ENCODE data around the gene AARSD1.

The AARSD1 gene

GRCh38 chr17:42913522-42913921, 50.7 kb downstream of the AARSD1 start:
- H2BK5ac ChIP-seq (ENCODE audit: low read length): no peak overlapping the region
- H3K4me1 ChIP-seq (ENCODE audit: control insufficient read depth in 2 of 2, insufficient read depth in 1 of 2, low read depth in 1 of 2, low read length in 2 of 2): no peaks in the 10 kb centered on the region
- no peak overlapping the region for H2BK15ac ChIP-seq (ENCODE audit: low read length)
- no peak overlapping the region for H3K9ac ChIP-seq (ENCODE audit: low read depth, low read length, poor library complexity)
- no peaks in the 10 kb centered on the region for H3K9me3 ChIP-seq (replicated peaks in 1 of 2; ENCODE audit: control insufficient read depth in 2 of 2, insufficient read depth in 1 of 2, low read depth in 1 of 2, low read length in 2 of 2)
- H3K23ac ChIP-seq (ENCODE audit: low read depth, low read length, poor library complexity): no peak overlapping the region
- no peak overlapping the region for H2BK120ac ChIP-seq (ENCODE audit: low read depth, low read length)
- H2BK12ac ChIP-seq (ENCODE audit: low read length): no peak overlapping the region
- H4K91ac ChIP-seq (ENCODE audit: low read depth, low read length, poor library complexity): no peak overlapping the region
- H3K79me1 ChIP-seq (ENCODE audit: low read depth, low read length): no peaks in the 10 kb centered on the region
- H3K27ac ChIP-seq (replicated peaks; ENCODE audit: low read length): no peak overlapping the region
- no peak overlapping the region for H3K14ac ChIP-seq (ENCODE audit: low read length)
- H3K27me3 ChIP-seq (ENCODE audit: control insufficient read depth in 3 of 3, insufficient read depth in 3 of 3, low read depth in 1 of 3, low read length in 3 of 3): peaks cover 0 to 45% (median 0%) of the 10 kb centered on the region in 3 experiments
- H3K36me3 ChIP-seq (replicated peaks in 1 of 2; ENCODE audit: control insufficient read depth in 2 of 2, insufficient read depth in 2 of 2, low read length in 2 of 2): no peaks in the 10 kb centered on the region
- H2AFZ ChIP-seq (ENCODE audit: low read length): no peak overlapping the region
- H3K4me2 ChIP-seq (ENCODE audit: insufficient read depth, low read length, poor library complexity, severe bottlenecking): no peak overlapping the region
- WGBS, 2 donors (ENCODE audit: extremely low coverage in 2 of 2, insufficient read length in 2 of 2, insufficient replicate concordance in 1 of 2): no CpG with 5 or more reads among the region's 2 CpGs
- no peak overlapping the region for H3K4ac ChIP-seq (ENCODE audit: low read length)
- H2AK5ac ChIP-seq (ENCODE audit: low read depth, low read length): no peak overlapping the region
- no peak overlapping the region for H4K8ac ChIP-seq (ENCODE audit: low read depth, low read length)
- H3K18ac ChIP-seq (ENCODE audit: low read length): no peak overlapping the region
- no peak overlapping the region for H3K4me3 ChIP-seq (ENCODE audit: low read length in 2 of 2)
- no peak for DNase-seq (ENCODE audit: low spot score)

- Histone ChIP-seq H2AK5ac (ENCODE audit: low read depth, low read length) (no peak overlapping the region), H4K8ac (ENCODE audit: low read depth, low read length) (no peak overlapping the region), H2BK120ac (ENCODE audit: low read depth, low read length) (no peak overlapping the region), H3K79me1 (ENCODE audit: low read depth, low read length) (no peaks in the 10 kb centered on the region), H3K4me1 (ENCODE audit: control insufficient read depth in 2 of 2, insufficient read depth in 1 of 2, low read depth in 1 of 2, low read length in 2 of 2) (no peaks in the 10 kb centered on the region), H3K27ac (replicated peaks; ENCODE audit: low read length) (no peak overlapping the region), H3K4me3 (ENCODE audit: low read length in 2 of 2) (no peak overlapping the region), H3K9ac (ENCODE audit: low read depth, low read length, poor library complexity) (no peak overlapping the region), H4K91ac (ENCODE audit: low read depth, low read length, poor library complexity) (no peak overlapping the region), H3K27me3 (ENCODE audit: control insufficient read depth in 3 of 3, insufficient read depth in 3 of 3, low read depth in 1 of 3, low read length in 3 of 3) (peaks cover 0 to 66% (median 0%) of the 10 kb centered on the region in 3 experiments), H3K36me3 (replicated peaks in 1 of 2; ENCODE audit: control insufficient read depth in 2 of 2, insufficient read depth in 2 of 2, low read length in 2 of 2) (no peaks in the 10 kb centered on the region), H3K14ac (ENCODE audit: low read length) (no peak overlapping the region), H2BK15ac (ENCODE audit: low read length) (no peak overlapping the region), H3K18ac (ENCODE audit: low read length) (no peak overlapping the region), H2BK5ac (ENCODE audit: low read length) (no peak overlapping the region), H3K23ac (ENCODE audit: low read depth, low read length, poor library complexity) (no peak overlapping the region), H3K4ac (ENCODE audit: low read length) (no peak overlapping the region), H3K9me3 (replicated peaks in 1 of 2; ENCODE audit: control insufficient read depth in 2 of 2, insufficient read depth in 1 of 2, low read depth in 1 of 2, low read length in 2 of 2) (no peaks in the 10 kb centered on the region), H3K4me2 (ENCODE audit: insufficient read depth, low read length, poor library complexity, severe bottlenecking) (no peak overlapping the region), H2AFZ (ENCODE audit: low read length) (no peak overlapping the region), H2BK12ac (ENCODE audit: low read length) (no peak overlapping the region)
- no CpG with 5 or more reads among the region's 7 CpGs for WGBS, 2 donors (ENCODE audit: extremely low coverage in 2 of 2, insufficient read length in 2 of 2, insufficient replicate concordance in 1 of 2)
- DNase-seq (ENCODE audit: low spot score): no peak
Measured at GRCh38 chr17:42908872-42909700, 55.2 kb downstream of the AARSD1 start.

- no peaks in the 10 kb centered on the region for H3K4me1 ChIP-seq (ENCODE audit: control insufficient read depth in 2 of 2, insufficient read depth in 1 of 2, low read depth in 1 of 2, low read length in 2 of 2)
- DNase-seq (ENCODE audit: low spot score): no peak
- H2BK120ac ChIP-seq (ENCODE audit: low read depth, low read length): no peak overlapping the region
- no peak overlapping the region for H3K14ac ChIP-seq (ENCODE audit: low read length)
- 100% methylated on average over 2 of the region's 8 CpGs; no CpG with 5 or more reads in 1 of the 2 donors for WGBS, 2 donors (ENCODE audit: extremely low coverage in 2 of 2, insufficient read length in 2 of 2, insufficient replicate concordance in 1 of 2)
- H2BK12ac ChIP-seq (ENCODE audit: low read length): no peak overlapping the region
- H3K23ac ChIP-seq (ENCODE audit: low read depth, low read length, poor library complexity): no peak overlapping the region
- H4K8ac ChIP-seq (ENCODE audit: low read depth, low read length): no peak overlapping the region
- H2AK5ac ChIP-seq (ENCODE audit: low read depth, low read length): no peak overlapping the region
- no peak overlapping the region for H3K9ac ChIP-seq (ENCODE audit: low read depth, low read length, poor library complexity)
- H3K27ac ChIP-seq (replicated peaks; ENCODE audit: low read length): no peak overlapping the region
- peaks cover 0 to 64% (median 0%) of the 10 kb centered on the region in 3 experiments for H3K27me3 ChIP-seq (ENCODE audit: control insufficient read depth in 3 of 3, insufficient read depth in 3 of 3, low read depth in 1 of 3, low read length in 3 of 3)
- no peak overlapping the region for H4K91ac ChIP-seq (ENCODE audit: low read depth, low read length, poor library complexity)
- no peak overlapping the region for H3K4me3 ChIP-seq (ENCODE audit: low read length in 2 of 2)
- H2BK5ac ChIP-seq (ENCODE audit: low read length): no peak overlapping the region
- H3K18ac ChIP-seq (ENCODE audit: low read length): no peak overlapping the region
- H3K9me3 ChIP-seq (replicated peaks in 1 of 2; ENCODE audit: control insufficient read depth in 2 of 2, insufficient read depth in 1 of 2, low read depth in 1 of 2, low read length in 2 of 2): no peaks in the 10 kb centered on the region
- no peak overlapping the region for H3K4ac ChIP-seq (ENCODE audit: low read length)
- H2AFZ ChIP-seq (ENCODE audit: low read length): no peak overlapping the region
- no peaks in the 10 kb centered on the region for H3K79me1 ChIP-seq (ENCODE audit: low read depth, low read length)
- H2BK15ac ChIP-seq (ENCODE audit: low read length): no peak overlapping the region
- no peak overlapping the region for H3K4me2 ChIP-seq (ENCODE audit: insufficient read depth, low read length, poor library complexity, severe bottlenecking)
- H3K36me3 ChIP-seq (replicated peaks in 1 of 2; ENCODE audit: control insufficient read depth in 2 of 2, insufficient read depth in 2 of 2, low read length in 2 of 2): no peaks in the 10 kb centered on the region
Measured at GRCh38 chr17:42906772-42907446, 57.3 kb downstream of the AARSD1 start.

GRCh38 chr17:42904110-42904469, 60.2 kb downstream of the AARSD1 start:
- H3K79me1 ChIP-seq (ENCODE audit: low read depth, low read length): no peaks in the 10 kb centered on the region
- H2BK15ac ChIP-seq (ENCODE audit: low read length): no peak overlapping the region
- no peaks in the 10 kb centered on the region for H3K9me3 ChIP-seq (replicated peaks in 1 of 2; ENCODE audit: control insufficient read depth in 2 of 2, insufficient read depth in 1 of 2, low read depth in 1 of 2, low read length in 2 of 2)
- no peak overlapping the region for H3K4me2 ChIP-seq (ENCODE audit: insufficient read depth, low read length, poor library complexity, severe bottlenecking)
- H3K18ac ChIP-seq (ENCODE audit: low read length): no peak overlapping the region
- H3K4me3 ChIP-seq (ENCODE audit: low read length in 2 of 2): no peak overlapping the region
- DNase-seq (ENCODE audit: low spot score): no peak
- H3K23ac ChIP-seq (ENCODE audit: low read depth, low read length, poor library complexity): no peak overlapping the region
- H3K9ac ChIP-seq (ENCODE audit: low read depth, low read length, poor library complexity): no peak overlapping the region
- H3K27ac ChIP-seq (replicated peaks; ENCODE audit: low read length): no peak overlapping the region
- H3K36me3 ChIP-seq (replicated peaks in 1 of 2; ENCODE audit: control insufficient read depth in 2 of 2, insufficient read depth in 2 of 2, low read length in 2 of 2): no peaks in the 10 kb centered on the region
- H3K14ac ChIP-seq (ENCODE audit: low read length): no peak overlapping the region
- no peak overlapping the region for H4K91ac ChIP-seq (ENCODE audit: low read depth, low read length, poor library complexity)
- no peak overlapping the region for H3K4ac ChIP-seq (ENCODE audit: low read length)
- H2BK12ac ChIP-seq (ENCODE audit: low read length): no peak overlapping the region
- no peak overlapping the region for H2AK5ac ChIP-seq (ENCODE audit: low read depth, low read length)
- no peak overlapping the region for H4K8ac ChIP-seq (ENCODE audit: low read depth, low read length)
- H3K27me3 ChIP-seq (ENCODE audit: control insufficient read depth in 3 of 3, insufficient read depth in 3 of 3, low read depth in 1 of 3, low read length in 3 of 3): peaks cover 0 to 45% (median 0%) of the 10 kb centered on the region in 3 experiments
- WGBS, 2 donors (ENCODE audit: extremely low coverage in 2 of 2, insufficient read length in 2 of 2, insufficient replicate concordance in 1 of 2): no CpG with 5 or more reads among the region's 6 CpGs
- no peak overlapping the region for H2BK5ac ChIP-seq (ENCODE audit: low read length)
- H2AFZ ChIP-seq (ENCODE audit: low read length): no peak overlapping the region
- no peaks in the 10 kb centered on the region for H3K4me1 ChIP-seq (ENCODE audit: control insufficient read depth in 2 of 2, insufficient read depth in 1 of 2, low read depth in 1 of 2, low read length in 2 of 2)
- no peak overlapping the region for H2BK120ac ChIP-seq (ENCODE audit: low read depth, low read length)

All from neuronal stem cell (in vitro differentiated cells).